Fibroblast of skin of abdomen (primary cell): Measurements from ENCODE around the gene TRPV3.
A peak's percentile ranks its signal among the peaks of the same experiment; 100 is the strongest.

Experiments used
- DNase-seq: peaks from one replicate; pipeline ENCODE4 v3.0.0-alpha.2; 2013

TRPV3 gene

GRCh38 chr17:3546521-3546920 is 11.1 kb downstream of the TRPV3 start:
- DNase-seq, result no peak

- no peak for DNase-seq
Observed at GRCh38 chr17:3545151-3545550, 12.5 kb downstream of the TRPV3 start.

- no peak for DNase-seq
Observed at GRCh38 chr17:3544365-3544764, 13.2 kb downstream of the TRPV3 start.

DNA sequence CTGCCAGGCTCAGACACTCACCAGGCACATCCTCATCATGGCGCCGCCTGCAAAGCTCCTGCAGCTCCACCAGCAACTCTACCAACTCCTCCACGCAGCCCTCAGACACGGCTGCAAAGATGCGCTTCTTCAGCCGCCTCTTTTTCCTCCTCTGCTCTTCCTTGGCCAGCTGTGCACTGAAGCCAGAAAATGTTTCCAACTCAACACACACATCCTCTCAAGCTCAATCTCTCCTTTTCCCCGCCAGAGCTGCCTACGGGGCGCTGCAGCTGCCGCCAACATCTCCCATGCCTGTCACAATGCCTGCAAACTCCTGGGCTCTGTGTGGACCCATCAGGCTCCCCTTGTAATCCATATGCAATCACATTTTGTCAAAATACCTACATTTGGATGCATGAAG is 14.2 kb downstream of the TRPV3 start:
- DNase-seq, result no peak

GRCh38 chr17:3542410-3543088 is 15.1 kb downstream of the TRPV3 start:
- DNase-seq, result no peak

DNA sequence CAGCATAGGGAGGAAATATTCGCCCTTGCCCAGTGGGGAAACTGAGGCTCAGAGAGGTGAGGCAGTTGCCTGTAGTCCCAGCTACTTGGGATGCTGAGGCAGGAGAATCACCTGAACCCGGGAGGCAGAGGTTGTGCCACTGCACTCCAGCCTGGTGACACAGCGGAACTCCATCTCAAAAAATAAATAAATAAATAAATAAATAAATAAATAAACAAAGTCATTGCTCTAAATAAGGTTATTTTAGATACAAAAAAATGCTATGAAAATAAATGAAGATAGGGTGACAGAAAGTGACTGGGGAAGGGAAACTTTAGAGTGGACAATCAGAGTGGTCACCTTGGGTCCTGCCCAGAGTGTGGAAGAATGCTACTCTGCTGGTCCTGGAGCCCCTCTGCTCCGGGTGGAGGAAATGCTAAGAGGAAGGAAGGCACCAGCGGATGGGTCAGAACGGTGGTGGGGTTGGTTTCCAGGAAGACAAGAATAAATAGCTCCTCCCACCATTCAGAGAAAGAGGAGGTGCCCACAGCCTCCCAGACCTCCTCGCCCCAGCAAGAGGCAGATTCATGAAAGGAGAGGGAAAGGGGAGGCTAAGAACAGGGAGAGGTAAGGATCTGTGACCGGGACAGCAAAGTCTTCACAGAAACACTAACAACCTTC is 17.6 kb downstream of the TRPV3 start:
- DNase-seq, result no peak

DNA sequence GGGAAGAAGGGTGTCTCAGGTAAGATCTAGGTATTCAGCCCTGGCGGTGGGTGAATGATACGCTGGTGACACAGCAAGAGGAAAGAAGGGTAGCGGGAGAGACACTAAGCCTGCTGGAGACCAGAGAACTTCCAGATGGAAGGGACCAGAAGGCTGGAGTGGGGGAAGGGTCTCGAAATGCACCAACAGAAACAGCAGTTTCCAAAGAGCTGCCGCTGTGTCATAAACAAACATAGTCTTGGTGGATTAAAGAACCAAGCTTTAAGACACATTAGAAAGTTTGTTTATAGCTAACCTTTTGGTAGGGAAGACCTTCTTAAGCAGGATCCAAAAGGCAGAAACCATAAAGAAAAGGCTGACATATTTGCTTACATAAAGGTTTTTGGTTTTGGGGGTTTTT is 20.9 kb downstream of the TRPV3 start:
- no peak for DNase-seq

DNA sequence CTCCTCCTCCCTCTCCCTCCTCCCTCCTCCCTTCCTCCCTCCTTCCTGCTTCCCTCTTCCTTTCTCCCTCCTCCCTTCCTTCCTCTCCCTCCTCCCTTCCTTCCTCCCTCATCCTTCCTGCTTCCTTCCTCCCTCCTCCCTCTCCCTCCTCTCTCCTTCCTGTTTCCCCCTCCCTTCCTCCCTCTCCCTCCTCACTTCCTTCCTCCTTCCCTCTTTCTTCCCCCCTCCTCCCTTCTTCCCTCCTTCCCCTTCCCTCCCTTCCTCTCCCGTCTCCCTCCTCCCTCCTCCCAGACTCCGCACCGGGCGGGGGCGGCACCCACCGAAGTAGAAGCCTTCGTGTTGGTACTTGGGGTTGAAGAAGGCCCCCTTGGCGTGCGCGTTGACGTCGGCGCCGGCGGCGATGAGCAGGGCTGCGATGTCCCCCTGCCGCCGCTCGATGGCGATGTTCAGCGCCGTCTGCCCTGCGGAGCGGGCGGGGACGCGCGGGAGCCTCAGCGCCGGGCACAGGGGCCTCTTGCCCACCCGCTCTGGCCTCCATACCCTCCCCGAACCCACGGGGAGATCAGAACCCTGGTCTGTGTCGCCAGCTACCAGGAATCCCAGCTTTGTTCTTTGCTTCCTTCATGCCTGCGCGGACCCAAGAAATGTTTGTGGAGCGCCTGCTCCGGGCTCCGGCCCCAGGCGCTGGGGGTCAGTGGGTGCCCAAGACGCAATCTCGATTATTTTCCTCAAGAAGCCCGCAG is 22.2 kb downstream of the TRPV3 start:
- peak; percentile 77 for DNase-seq

DNA sequence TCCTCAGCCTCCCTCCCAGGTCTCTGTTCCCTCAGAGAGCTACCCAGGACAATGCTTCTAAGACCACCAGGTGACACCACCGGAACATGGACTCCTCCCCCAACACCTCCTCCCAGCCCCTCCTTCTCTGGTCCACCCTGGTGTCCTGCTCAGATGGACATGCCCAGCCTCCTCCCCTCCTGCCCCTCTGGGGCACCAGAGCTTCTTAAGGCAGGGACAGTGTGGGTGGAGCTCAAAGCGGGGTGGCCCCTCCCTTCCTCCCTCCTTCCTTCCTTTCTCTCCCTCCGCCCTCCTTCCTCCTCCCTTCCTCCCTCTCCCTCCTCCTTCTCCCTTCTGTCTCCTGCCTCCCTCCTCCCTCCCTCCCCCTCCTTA is 22.7 kb downstream of the TRPV3 start:
- DNase-seq, result peak; percentile 33

- DNase-seq, result no peak
Observed at GRCh38 chr17:3533752-3534151, 23.9 kb downstream of the TRPV3 start.

DNA sequence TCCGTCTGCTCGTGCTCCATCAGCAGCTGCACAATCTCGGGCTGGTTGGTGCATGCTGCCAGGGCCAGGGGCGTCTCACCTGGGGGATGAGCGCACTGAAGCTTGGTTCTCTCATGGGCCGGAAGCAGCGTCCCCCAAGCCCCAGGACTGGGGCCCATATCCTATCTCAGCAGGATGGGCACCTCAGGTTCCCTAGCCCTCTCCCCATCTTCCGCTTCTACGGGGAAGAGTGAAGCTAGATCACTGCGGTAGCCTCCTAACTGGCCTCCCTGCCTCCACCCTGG is 24.8 kb downstream of the TRPV3 start:
- no peak for DNase-seq

- no peak for DNase-seq
Observed at GRCh38 chr17:3532106-3532858, 25.3 kb downstream of the TRPV3 start.

DNA sequence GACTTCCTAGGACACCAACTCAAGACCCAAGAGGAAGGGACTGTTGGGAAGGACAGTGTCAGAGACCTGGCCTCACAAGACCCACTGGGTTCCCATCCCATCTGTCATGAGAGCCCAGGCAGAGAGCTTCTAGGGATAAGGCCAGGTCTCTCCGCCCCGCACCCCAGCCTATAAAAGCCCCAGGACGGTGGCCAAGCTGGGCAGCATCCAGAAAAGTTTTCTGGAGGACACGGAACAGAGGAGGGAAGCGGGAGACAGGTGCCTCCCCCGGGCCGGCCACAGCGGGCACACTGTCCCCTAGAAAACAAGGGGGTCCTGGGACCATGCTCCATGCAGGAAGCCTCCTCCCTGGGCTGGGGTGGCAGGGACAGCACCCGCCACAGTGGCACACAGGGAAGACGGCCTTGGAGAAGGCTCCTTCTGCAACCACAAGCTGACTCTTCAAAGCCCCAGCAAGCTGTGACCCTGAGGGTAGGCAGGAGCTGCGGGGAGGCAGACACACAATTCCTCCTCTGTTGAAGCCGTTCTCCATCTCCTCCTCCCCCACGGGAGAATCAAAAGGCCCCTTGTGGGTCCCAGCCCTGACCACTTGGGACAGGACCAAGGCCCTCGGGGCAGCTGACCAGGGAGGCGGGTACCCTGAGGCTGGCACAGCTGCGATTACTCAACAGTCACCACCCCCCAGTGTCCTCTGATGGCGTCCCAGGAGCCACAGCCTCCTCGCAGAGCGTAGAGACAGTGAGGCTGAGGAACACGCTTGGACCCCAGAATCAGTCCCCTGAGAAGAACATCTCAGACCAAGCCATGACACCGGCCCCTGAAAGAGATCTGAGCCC is 26.1 kb downstream of the TRPV3 start:
- no peak for DNase-seq

DNA sequence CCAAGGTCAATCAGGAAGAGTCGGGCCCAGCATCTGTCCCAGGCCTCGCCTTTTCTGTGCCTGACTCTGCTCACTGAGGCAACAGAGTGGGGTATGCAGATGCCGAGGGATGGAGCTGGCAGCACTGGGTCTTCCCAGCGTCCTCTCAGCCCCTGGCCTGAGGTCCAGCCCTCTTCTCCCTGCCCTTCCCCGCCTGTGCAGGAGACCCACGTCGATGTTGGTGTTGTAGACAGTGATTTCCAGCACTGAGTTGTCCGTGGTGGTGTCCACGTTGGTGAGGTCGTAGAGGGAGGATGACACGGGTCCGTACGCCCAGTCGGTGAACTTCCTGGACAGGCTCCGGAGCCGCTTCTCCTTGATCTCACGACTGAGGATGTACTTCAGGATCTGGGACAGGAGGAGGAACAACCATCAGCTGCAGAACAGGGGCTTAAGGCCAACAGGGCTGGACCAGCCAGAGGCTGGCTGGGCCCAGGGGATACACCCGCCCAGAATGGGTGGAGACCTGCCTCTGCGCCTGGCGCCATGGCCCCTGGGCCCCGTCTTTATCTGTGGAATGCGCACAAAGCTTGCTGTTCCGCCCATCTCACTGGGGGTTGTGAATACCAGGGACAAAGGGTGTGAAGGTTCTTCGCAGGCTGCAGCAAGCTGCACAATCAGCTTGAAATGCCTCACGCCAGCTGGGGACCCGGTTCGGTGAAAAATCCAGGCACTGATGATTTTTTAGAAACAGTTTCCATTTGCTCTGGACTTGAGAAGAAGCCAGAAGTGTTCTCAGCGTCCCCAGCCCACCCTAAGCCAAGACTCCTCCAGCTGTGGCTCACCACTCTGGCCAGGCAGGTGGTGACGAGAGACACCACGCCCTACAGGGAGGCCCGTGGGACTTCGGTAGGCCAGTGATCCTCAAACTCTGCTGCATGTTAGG is 27.5 kb downstream of the TRPV3 start:
- peak; percentile 14 for DNase-seq

DNA sequence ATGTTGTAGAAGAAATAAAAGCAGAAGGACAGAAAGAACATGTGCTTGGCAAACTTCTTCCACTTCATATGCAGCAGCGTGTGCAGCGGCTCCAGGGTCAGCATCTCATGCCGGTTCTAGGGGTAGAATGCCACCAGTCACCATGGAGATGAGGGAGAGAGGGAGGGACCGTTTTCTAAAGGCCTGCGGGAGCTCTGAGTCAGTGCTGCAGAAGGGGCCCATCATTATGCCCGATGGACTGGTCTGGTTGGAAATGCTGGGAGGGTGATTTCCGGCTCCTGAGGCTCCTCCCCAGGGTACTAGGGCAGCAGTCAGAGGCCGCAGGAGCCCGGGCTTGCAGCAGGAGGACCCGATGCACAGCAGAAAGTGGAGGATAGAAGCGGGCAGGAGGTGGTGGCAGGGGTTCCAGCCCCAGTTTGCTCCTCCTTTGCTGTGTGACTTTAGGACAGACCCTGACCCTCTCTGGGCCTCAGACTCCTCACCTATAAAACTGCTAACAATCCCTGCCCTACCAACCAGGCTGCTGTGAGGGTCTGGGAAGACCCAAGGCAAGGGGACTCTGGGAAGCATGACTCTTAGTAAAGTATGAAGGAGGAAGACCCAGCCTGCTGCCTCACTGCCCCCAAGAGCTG is 28.6 kb downstream of the TRPV3 start:
- no peak for DNase-seq

- no peak for DNase-seq
Observed at GRCh38 chr17:3528403-3528851, 29.2 kb downstream of the TRPV3 start.

DNA sequence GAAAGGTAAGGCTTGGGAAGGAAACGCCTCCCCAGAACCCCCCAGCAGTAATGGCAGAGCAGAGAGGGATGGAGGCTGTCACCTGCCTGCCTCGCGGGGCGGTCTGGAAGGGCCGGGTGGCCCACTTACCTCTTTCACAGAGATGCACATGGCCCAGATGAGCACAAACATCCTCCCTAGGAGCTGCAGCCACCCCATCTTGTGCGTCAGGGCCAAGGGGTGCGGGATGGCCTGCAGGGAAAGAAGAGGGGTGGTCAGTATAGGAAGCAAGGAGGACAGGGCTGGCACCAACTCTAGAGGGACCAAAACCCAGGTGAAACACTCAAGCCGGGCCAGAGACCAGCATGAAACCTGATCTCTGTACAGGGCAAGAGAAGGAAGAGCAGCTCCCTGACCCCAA is 29.7 kb downstream of the TRPV3 start:
- no peak for DNase-seq

GRCh38 chr17:3527468-3527867 is 30.1 kb downstream of the TRPV3 start:
- DNase-seq, result no peak

GRCh38 chr17:3526971-3527370 is 30.6 kb downstream of the TRPV3 start:
- DNase-seq, result no peak

DNA sequence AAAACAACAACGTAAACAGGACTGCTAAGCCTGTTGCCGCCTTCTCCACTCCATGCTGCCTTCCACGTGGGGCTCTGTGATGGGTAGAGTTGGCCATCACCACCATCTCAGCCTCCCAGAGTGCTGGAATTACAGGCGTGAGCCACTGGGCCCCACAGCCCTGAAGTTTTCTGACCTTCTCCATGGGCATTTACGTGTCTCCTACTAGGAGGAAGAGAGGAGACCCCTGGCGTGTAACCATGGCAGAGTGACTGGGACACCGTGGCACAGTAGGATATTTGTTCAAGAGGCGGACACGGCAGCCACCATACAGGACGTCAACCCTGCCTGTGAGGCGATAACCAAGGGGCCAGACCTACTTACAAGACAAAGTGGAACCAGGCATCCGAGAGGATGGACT is 31.1 kb downstream of the TRPV3 start:
- DNase-seq, result no peak

GRCh38 chr17:3524024-3524423 is 33.6 kb downstream of the TRPV3 start:
- no peak for DNase-seq
